K562 (cell line): ENCODE data around the gene BCL2L15. TPM values are rescaled to one million over a fixed set of nuclear protein-coding genes. Genes with fewer than 3 reads are reported as not detected.

Experiments
- FOXK2 ChIP-seq, 2 experiments: fragments of 450-650 bp; IDR thresholded peaks in 1 of 2; conservative IDR thresholded peaks in 1 of 2; 2 replicates each; pipeline ENCODE4 v1.6.1; 2016; ENCODE audit warnings: low read depth in 2 of 2, mild to moderate bottlenecking in 1 of 2
- FOXO4 ChIP-seq: fragments of 450-650 bp; formaldehyde crosslinking; IDR thresholded peaks from 2 replicates; pipeline ENCODE4 v1.4.0; 2020; ENCODE audit warnings: mild to moderate bottlenecking, moderate library complexity
- HMG20A ChIP-seq: fragments of 450-650 bp; formaldehyde crosslinking; conservative IDR thresholded peaks from 2 replicates; pipeline ENCODE4 v1.4.0; 2020; ENCODE audit warnings: mild to moderate bottlenecking, mixed read lengths
- TOE1 ChIP-seq, 2 experiments: fragments of 450-650 bp in 1 of 2; sonication (generic) in 1 of 2; formaldehyde crosslinking in 1 of 2; IDR thresholded peaks; 2 replicates each; pipeline versions ENCODE4 v1.7.1 to v1.8.0; 2016 to 2022; ENCODE audit warnings: borderline replicate concordance in 2 of 2, mild to moderate bottlenecking in 2 of 2, antibody characterized with exemption in 1 of 2, inconsistent platforms in 1 of 2, low read depth in 1 of 2, missing genetic modification reagents in 1 of 2, moderate library complexity in 1 of 2
- ZKSCAN3 ChIP-seq: fragments of 250-450 bp; sonication (Bioruptor Pico); IDR thresholded peaks from 2 replicates; pipeline ENCODE4 v1.4.0; 2020
- ZNF584 ChIP-seq: fragments of 200-800 bp; sonication (Bioruptor generic); IDR thresholded peaks from 2 replicates; pipeline ENCODE4 v1.6.1; 2016; ENCODE audit warnings: low read depth, mild to moderate bottlenecking, missing genetic modification characterization, missing compliant biosample characterization
- ZNF589 ChIP-seq: fragments of 200-800 bp; sonication (Bioruptor generic); IDR thresholded peaks from 2 replicates; pipeline ENCODE4 v1.6.1; 2016; ENCODE audit warnings: low read depth, missing genetic modification characterization, missing compliant biosample characterization
- ZNF592 ChIP-seq: fragments of 450-650 bp; IDR thresholded peaks from 2 replicates; pipeline ENCODE4 v1.6.1; 2017; ENCODE audit warnings: antibody characterized with exemption, mild to moderate bottlenecking
- polyA plus RNA-seq, 8 experiments: library from polyadenylated mRNA; depleted of rRNA in 4 of 8; stranded (reverse) in 5 of 8; unstranded in 3 of 8; fragments of >200 nt; fragmentation: Nextera tagmentation in 2 of 8; fragmentation: Illumina TruSeq in 1 of 8; extraction: Ambion mirVana in 2 of 8; extraction: Trizol in 1 of 8; gene quantifications; 2 replicates each; pipeline versions ENCODE4 v1.2.1 to v1.2.3, GENCODE V29; 2011 to 2014; ENCODE audit warnings: inconsistent platforms in 1 of 8, missing spikeins in 1 of 8
- total RNA-seq, 7 experiments: library from RNA; depleted of rRNA in 6 of 7; stranded (reverse); fragments of >200 nt in 6 of 7; fragmentation: Illumina TruSeq in 2 of 7; extraction: Trizol in 2 of 7; gene quantifications; 2 replicates each; pipeline versions ENCODE4 v1.2.1 to v1.2.3, GENCODE V29; 2011 to 2021; ENCODE audit warnings: low replicate concordance in 1 of 7
- TF ChIP-seq, protein P1 (sequence below): fragments of 450-650 bp; IDR thresholded peaks from 2 replicates; pipeline ENCODE4 v1.6.1; 2016; ENCODE audit warnings: mild to moderate bottlenecking, moderate library complexity

BCL2L15 gene
- total and polyA plus RNA-seq, 9 of the 15 experiments (the other 6 are each of a cell fraction or from before 2014, with no cell fraction given): 0.06 to 0.42 (median 0.28) TPM; not detected in 1

DNA sequence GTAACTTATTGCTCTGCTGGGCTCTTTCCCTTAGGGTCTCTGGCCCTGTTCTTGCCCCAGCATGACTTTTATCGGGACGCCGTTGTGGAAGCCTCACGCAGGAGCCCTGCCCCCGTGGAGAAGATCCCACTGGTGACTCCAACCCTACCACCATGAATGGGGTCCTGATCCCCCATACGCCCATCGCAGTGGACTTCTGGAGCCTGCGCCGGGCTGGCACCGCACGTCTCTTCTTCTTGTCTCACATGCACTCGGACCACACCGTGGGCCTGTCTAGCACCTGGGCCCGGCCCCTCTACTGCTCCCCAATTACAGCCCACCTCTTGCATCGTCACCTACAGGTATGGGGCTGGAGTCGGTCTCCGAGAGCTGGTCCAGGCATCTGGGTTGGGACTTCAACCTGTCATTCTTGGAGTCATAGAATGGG is 18.1 kb upstream of the BCL2L15 start (continued):
- TF ChIP-seq ZNF592: 0 out of 2 replicates have a peak, but pooled peaks have one; percentile 12
- TF ChIP-seq ZNF584 (CRISPR knock-in tag): no peak
- TF ChIP-seq ZNF589 (CRISPR knock-in tag): 0 out of 2 replicates have a peak, but pooled peaks have one; percentile 25
- TF ChIP-seq FOXO4: no peak
- TF ChIP-seq, protein P1, sequence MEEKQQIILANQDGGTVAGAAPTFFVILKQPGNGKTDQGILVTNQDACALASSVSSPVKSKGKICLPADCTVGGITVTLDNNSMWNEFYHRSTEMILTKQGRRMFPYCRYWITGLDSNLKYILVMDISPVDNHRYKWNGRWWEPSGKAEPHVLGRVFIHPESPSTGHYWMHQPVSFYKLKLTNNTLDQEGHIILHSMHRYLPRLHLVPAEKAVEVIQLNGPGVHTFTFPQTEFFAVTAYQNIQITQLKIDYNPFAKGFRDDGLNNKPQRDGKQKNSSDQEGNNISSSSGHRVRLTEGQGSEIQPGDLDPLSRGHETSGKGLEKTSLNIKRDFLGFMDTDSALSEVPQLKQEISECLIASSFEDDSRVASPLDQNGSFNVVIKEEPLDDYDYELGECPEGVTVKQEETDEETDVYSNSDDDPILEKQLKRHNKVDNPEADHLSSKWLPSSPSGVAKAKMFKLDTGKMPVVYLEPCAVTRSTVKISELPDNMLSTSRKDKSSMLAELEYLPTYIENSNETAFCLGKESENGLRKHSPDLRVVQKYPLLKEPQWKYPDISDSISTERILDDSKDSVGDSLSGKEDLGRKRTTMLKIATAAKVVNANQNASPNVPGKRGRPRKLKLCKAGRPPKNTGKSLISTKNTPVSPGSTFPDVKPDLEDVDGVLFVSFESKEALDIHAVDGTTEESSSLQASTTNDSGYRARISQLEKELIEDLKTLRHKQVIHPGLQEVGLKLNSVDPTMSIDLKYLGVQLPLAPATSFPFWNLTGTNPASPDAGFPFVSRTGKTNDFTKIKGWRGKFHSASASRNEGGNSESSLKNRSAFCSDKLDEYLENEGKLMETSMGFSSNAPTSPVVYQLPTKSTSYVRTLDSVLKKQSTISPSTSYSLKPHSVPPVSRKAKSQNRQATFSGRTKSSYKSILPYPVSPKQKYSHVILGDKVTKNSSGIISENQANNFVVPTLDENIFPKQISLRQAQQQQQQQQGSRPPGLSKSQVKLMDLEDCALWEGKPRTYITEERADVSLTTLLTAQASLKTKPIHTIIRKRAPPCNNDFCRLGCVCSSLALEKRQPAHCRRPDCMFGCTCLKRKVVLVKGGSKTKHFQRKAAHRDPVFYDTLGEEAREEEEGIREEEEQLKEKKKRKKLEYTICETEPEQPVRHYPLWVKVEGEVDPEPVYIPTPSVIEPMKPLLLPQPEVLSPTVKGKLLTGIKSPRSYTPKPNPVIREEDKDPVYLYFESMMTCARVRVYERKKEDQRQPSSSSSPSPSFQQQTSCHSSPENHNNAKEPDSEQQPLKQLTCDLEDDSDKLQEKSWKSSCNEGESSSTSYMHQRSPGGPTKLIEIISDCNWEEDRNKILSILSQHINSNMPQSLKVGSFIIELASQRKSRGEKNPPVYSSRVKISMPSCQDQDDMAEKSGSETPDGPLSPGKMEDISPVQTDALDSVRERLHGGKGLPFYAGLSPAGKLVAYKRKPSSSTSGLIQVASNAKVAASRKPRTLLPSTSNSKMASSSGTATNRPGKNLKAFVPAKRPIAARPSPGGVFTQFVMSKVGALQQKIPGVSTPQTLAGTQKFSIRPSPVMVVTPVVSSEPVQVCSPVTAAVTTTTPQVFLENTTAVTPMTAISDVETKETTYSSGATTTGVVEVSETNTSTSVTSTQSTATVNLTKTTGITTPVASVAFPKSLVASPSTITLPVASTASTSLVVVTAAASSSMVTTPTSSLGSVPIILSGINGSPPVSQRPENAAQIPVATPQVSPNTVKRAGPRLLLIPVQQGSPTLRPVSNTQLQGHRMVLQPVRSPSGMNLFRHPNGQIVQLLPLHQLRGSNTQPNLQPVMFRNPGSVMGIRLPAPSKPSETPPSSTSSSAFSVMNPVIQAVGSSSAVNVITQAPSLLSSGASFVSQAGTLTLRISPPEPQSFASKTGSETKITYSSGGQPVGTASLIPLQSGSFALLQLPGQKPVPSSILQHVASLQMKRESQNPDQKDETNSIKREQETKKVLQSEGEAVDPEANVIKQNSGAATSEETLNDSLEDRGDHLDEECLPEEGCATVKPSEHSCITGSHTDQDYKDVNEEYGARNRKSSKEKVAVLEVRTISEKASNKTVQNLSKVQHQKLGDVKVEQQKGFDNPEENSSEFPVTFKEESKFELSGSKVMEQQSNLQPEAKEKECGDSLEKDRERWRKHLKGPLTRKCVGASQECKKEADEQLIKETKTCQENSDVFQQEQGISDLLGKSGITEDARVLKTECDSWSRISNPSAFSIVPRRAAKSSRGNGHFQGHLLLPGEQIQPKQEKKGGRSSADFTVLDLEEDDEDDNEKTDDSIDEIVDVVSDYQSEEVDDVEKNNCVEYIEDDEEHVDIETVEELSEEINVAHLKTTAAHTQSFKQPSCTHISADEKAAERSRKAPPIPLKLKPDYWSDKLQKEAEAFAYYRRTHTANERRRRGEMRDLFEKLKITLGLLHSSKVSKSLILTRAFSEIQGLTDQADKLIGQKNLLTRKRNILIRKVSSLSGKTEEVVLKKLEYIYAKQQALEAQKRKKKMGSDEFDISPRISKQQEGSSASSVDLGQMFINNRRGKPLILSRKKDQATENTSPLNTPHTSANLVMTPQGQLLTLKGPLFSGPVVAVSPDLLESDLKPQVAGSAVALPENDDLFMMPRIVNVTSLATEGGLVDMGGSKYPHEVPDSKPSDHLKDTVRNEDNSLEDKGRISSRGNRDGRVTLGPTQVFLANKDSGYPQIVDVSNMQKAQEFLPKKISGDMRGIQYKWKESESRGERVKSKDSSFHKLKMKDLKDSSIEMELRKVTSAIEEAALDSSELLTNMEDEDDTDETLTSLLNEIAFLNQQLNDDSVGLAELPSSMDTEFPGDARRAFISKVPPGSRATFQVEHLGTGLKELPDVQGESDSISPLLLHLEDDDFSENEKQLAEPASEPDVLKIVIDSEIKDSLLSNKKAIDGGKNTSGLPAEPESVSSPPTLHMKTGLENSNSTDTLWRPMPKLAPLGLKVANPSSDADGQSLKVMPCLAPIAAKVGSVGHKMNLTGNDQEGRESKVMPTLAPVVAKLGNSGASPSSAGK: 0 out of 2 replicates have a peak, but pooled peaks have one; percentile 27
- TF ChIP-seq FOXK2 (conservative IDR thresholded peaks at IDR 0.05 in 1 of 2, IDR thresholded peaks at IDR 0.05 in 1 of 2; ENCODE audit: low read depth in 2 of 2): no peak
- 0 out of 2 replicates have a peak, but pooled peaks have one; percentile 17 for TF ChIP-seq TOE1 (IDR thresholded peaks at IDR 0.05; ENCODE audit: borderline replicate concordance)
- no peak for TF ChIP-seq TOE1 (CRISPR knock-in tag; IDR thresholded peaks at IDR 0.05; ENCODE audit: borderline replicate concordance, low read depth)
- TF ChIP-seq ZKSCAN3 (CRISPR knock-in tag): no peak
- TF ChIP-seq HMG20A (CRISPR knock-in tag): no peak
